BLaER1 (cell line): ENCODE results near the gene FAM118A.
A peak's percentile ranks its signal among the peaks of the same experiment; 100 is the strongest.

Experiments
- H3K27ac ChIP-seq: shearing (Covaris generic); formaldehyde crosslinking; 2 replicates; pipeline ENCODE4 v1.8.1; 2022
- H3K27me3 ChIP-seq: shearing (Covaris generic); formaldehyde crosslinking; 2 replicates; pipeline ENCODE4 v1.8.1; 2022
- H3K36me3 ChIP-seq: shearing (Covaris generic); formaldehyde crosslinking; 2 replicates; pipeline ENCODE4 v1.8.1; 2022
- H3K4me1 ChIP-seq: shearing (Covaris generic); formaldehyde crosslinking; 2 replicates; pipeline ENCODE4 v1.8.1; 2022
- H3K4me2 ChIP-seq: shearing (Covaris generic); formaldehyde crosslinking; 2 replicates; pipeline ENCODE4 v1.8.1; 2022
- H3K4me3 ChIP-seq: shearing (Covaris generic); formaldehyde crosslinking; 2 replicates; pipeline ENCODE4 v1.8.1; 2022
- H3K9ac ChIP-seq: shearing (Covaris generic); formaldehyde crosslinking; 2 replicates; pipeline ENCODE4 v1.8.1; 2022
- H3K9me3 ChIP-seq: shearing (Covaris generic); formaldehyde crosslinking; 2 replicates; pipeline ENCODE4 v1.8.1; 2022
- H4K20me1 ChIP-seq: shearing (Covaris generic); formaldehyde crosslinking; 2 replicates; pipeline ENCODE4 v1.8.1; 2022
- Cebpa-rat ChIP-seq: shearing (Covaris generic); IDR thresholded peaks from 2 replicates; pipeline ENCODE4 v1.8.1; 2022

Gene FAM118A

GRCh38 chr22:45328822-45329529, 19.2 kb downstream of the FAM118A start:
- Histone ChIP-seq H3K27me3 (no peaks in the 10 kb centered on the region), H3K9ac (no peak overlapping the region), H3K9me3 (no peaks in the 10 kb centered on the region), H3K27ac (no peak overlapping the region), H4K20me1 (peaks cover 38% of the 10 kb centered on the region), H3K4me3 (no peak overlapping the region), H3K36me3 (peaks cover 95% of the 10 kb centered on the region), H3K4me1 (0 out of 2 replicates have a peak, but pooled peaks cover 2% of the 10 kb centered on the region), H3K4me2 (no peak overlapping the region)
- TF ChIP-seq Cebpa-rat: no peak

- Histone ChIP-seq H3K27ac (no peak overlapping the region), H3K4me1 (no peaks in the 10 kb centered on the region), H3K27me3 (no peaks in the 10 kb centered on the region), H3K36me3 (peaks cover 95% of the 10 kb centered on the region), H3K9ac (no peak overlapping the region), H3K9me3 (no peaks in the 10 kb centered on the region), H3K4me3 (no peak overlapping the region), H3K4me2 (no peak overlapping the region), H4K20me1 (peaks cover 32% of the 10 kb centered on the region)
- no peak for TF ChIP-seq Cebpa-rat
These were observed 19.8 kb downstream of the FAM118A start for GRCh38 chr22:45329530-45329936.

- no peak for TF ChIP-seq Cebpa-rat
- Histone ChIP-seq H3K4me2 (no peak overlapping the region), H3K27ac (no peak overlapping the region), H3K9me3 (no peaks in the 10 kb centered on the region), H3K4me3 (no peak overlapping the region), H3K9ac (no peak overlapping the region), H3K27me3 (no peaks in the 10 kb centered on the region), H4K20me1 (peaks cover 22% of the 10 kb centered on the region; the same call in 1 of the 2 replicates), H3K4me1 (no peaks in the 10 kb centered on the region), H3K36me3 (peaks cover 95% of the 10 kb centered on the region)
These were observed 20.8 kb downstream of the FAM118A start for GRCh38 chr22:45330548-45330947.

GRCh38 chr22:45331486-45331885, 21.8 kb downstream of the FAM118A start:
- Histone ChIP-seq H3K27me3 (no peaks in the 10 kb centered on the region), H3K27ac (no peak overlapping the region), H3K9me3 (no peaks in the 10 kb centered on the region), H3K36me3 (peaks cover 97% of the 10 kb centered on the region), H3K9ac (no peak overlapping the region), H3K4me2 (no peak overlapping the region), H3K4me1 (peaks cover 8% of the 10 kb centered on the region), H3K4me3 (no peak overlapping the region), H4K20me1 (peaks cover 19% of the 10 kb centered on the region; the same call in 1 of the 2 replicates)
- no peak for TF ChIP-seq Cebpa-rat

GRCh38 chr22:45332001-45332400, 22.3 kb downstream of the FAM118A start:
- TF ChIP-seq Cebpa-rat: no peak
- Histone ChIP-seq H3K36me3 (peaks cover 94% of the 10 kb centered on the region), H3K4me2 (no peak overlapping the region), H3K4me1 (peaks cover 13% of the 10 kb centered on the region), H4K20me1 (peaks cover 18% of the 10 kb centered on the region; the same call in 1 of the 2 replicates), H3K27ac (no peak overlapping the region), H3K9me3 (no peaks in the 10 kb centered on the region), H3K9ac (no peak overlapping the region), H3K4me3 (no peak overlapping the region), H3K27me3 (no peaks in the 10 kb centered on the region)

- Histone ChIP-seq H3K9me3 (no peaks in the 10 kb centered on the region), H3K27ac (no peak overlapping the region), H3K27me3 (no peaks in the 10 kb centered on the region), H3K4me2 (no peak overlapping the region), H3K9ac (no peak overlapping the region), H3K36me3 (peaks cover 91% of the 10 kb centered on the region), H3K4me1 (peaks cover 33% of the 10 kb centered on the region), H4K20me1 (0 out of 2 replicates have a peak, but pooled peaks cover 13% of the 10 kb centered on the region), H3K4me3 (no peak overlapping the region)
- no peak for TF ChIP-seq Cebpa-rat
These were observed 24.3 kb downstream of the FAM118A start for GRCh38 chr22:45334068-45334467.

GRCh38 chr22:45334528-45334927, 24.8 kb downstream of the FAM118A start:
- no peak overlapping the region for H3K9ac ChIP-seq
- no peaks in the 10 kb centered on the region for H3K27me3 ChIP-seq
- no peak overlapping the region for H3K27ac ChIP-seq
- H3K9me3 ChIP-seq: no peaks in the 10 kb centered on the region
- no peak overlapping the region for H3K4me3 ChIP-seq
- TF ChIP-seq Cebpa-rat: no peak
- peaks cover 33% of the 10 kb centered on the region for H3K4me1 ChIP-seq
- H3K4me2 ChIP-seq: no peak overlapping the region
- H3K36me3 ChIP-seq: peaks cover 91% of the 10 kb centered on the region
- 0 out of 2 replicates have a peak, but pooled peaks cover 13% of the 10 kb centered on the region for H4K20me1 ChIP-seq

- no peak overlapping the region for H3K4me2 ChIP-seq
- H3K27ac ChIP-seq: no peak overlapping the region
- 0 out of 2 replicates have a peak, but pooled peaks cover 13% of the 10 kb centered on the region for H4K20me1 ChIP-seq
- H3K9ac ChIP-seq: no peak overlapping the region
- peaks cover 33% of the 10 kb centered on the region for H3K4me1 ChIP-seq
- H3K36me3 ChIP-seq: peaks cover 91% of the 10 kb centered on the region
- TF ChIP-seq Cebpa-rat: no peak
- H3K27me3 ChIP-seq: no peaks in the 10 kb centered on the region
- no peak overlapping the region for H3K4me3 ChIP-seq
- H3K9me3 ChIP-seq: no peaks in the 10 kb centered on the region
These were observed 25.5 kb downstream of the FAM118A start for GRCh38 chr22:45335021-45335818.

GRCh38 chr22:45335854-45336522, 26.3 kb downstream of the FAM118A start:
- Histone ChIP-seq H3K9ac (no peak overlapping the region), H3K9me3 (no peaks in the 10 kb centered on the region), H3K27ac (peak overlapping the region; percentile 58; the same call in 1 of the 2 replicates), H3K36me3 (peaks cover 91% of the 10 kb centered on the region), H4K20me1 (0 out of 2 replicates have a peak, but pooled peaks cover 7% of the 10 kb centered on the region), H3K27me3 (no peaks in the 10 kb centered on the region), H3K4me2 (peak overlapping the region; percentile 56), H3K4me1 (peaks cover 33% of the 10 kb centered on the region), H3K4me3 (no peak overlapping the region)
- no peak for TF ChIP-seq Cebpa-rat
